CD4-positive, alpha-beta T cell treated with Interferon gamma for 1 hour (primary cell): ENCODE data around the gene DGKB.

ENCODE experiments used
- DNase-seq: peaks from one replicate; pipeline ENCODE4 v3.0.0-alpha.2; 2020

Gene DGKB

DNA sequence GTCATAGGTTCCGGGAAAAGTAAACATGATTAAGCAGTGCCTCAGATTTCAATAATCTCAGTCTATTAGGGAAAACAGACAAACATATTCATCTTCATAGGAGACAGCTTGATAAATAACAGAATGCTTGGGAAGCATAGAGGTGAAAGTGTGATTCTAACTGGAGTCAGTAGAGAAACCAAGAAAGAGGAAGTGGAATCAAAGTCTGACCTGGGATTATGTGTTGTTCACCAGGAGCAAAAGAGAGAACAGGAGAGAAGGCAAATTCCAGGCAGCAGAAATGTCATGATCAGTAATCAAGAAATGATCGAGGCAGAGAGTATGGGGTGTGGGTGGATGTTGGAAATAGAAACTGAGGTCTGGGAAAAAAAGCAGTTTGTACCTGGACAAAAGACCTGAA is 43.7 kb downstream of the DGKB start:
- DNase-seq, result no peak

DNA sequence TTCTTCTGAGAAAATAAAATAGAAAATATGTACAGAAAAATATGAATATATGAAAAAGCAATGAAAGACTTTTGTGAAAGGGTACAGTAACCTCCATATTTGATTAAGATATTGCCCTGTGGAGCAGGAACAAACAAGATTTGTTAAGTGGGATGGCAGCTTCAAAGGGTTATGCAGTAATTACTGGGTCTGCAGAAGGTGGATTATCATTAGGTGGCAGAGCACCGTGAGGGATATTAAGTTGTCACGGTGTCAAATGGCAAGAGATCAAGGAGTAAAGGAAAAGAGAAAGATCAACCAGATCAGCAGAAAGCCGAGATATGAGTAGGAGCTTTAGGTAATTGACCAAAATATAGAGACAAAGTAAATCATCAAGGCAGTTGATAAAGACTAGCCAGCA is 44.1 kb downstream of the DGKB start:
- no peak for DNase-seq

DNA sequence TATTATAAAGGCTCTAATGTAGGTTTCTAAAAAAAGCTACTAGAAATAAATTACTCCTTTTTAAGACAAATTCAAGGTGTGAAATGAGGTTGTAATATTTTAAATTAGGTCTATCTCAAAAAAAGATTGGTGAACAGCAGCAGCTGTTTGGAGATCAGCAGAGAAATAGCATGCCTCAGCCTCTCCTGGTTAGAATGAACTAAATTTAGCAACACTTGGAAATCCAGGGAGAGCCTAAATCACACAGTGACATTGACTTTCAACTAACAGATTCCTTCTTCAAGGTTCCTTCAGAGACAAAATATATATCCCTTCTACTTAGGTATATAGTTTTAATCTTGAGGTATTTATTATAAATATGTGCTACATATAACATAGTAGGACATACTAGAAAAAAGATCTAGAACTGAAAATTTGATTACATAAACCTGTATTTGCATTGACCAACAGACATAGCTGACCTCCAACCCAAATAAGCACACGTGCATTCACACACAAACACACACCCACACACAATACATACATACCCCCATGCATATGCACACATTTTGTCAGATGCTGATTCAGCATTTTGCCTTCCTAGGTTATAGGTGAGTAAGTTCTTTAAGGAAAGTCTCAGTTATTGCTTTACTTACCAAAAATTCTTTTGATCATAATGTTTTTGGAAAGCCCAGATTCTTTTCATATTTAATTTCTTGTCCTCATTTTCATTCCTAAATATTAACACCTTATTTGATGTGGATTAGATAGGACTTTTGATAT is 47.3 kb downstream of the DGKB start:
- DNase-seq, result no peak

DNA sequence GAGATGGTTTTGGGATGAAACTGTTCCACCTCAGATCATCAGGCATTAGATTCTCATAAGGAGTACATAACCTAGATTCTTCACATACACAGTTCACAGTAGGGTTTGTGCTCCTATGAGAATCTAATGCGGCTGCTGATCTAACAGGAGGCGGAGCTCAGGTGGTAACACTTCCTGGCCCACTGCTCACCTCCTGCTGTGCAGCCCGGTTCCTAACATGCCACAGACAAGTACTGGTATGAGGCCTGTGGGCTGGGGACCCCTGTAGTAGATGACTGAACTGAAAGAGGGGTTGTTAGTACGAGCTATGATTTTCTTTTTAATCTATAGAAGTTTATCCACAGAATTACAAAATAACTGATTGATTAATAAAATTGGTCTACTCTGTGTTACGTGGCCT is 48.1 kb downstream of the DGKB start:
- no peak for DNase-seq

DNA sequence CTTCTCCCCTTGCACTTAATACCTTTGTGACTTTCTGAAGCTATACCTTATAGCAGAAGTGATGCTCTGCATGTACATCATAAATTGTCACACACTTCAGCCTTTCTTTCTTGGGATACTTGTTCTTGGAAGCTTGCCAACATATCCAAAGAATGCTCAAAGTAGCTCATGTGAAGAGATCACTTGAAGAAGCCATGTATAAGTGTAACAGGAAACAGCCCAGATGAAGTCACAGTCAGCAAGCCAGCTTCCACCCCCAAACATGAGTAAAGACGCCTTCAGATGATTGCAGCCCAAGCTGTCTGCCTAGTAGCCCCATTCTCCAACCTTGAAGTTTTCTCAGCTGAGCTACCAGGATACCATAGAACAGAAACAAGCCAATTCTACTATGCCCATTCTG is 50.9 kb downstream of the DGKB start:
- no peak for DNase-seq

DNA sequence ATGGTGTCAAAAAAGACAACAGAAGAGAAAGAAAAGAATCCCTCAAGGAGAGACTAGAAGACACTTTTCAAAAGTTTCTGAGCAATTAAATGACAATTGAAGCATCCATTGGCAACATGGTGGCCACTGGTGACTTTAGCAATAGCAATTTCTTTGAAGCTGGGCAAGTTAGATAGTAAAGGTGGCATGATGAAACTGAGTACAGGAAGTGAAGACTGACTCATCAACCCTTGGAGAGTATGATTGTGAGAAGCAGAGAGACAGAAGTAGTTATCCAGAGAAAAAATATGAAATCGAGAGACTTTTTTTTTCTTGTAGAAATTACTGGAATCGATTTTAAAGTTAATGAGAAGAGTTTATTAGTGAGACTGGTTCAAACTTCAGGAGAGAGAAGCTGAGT is 52.5 kb downstream of the DGKB start:
- DNase-seq, result no peak

DNA sequence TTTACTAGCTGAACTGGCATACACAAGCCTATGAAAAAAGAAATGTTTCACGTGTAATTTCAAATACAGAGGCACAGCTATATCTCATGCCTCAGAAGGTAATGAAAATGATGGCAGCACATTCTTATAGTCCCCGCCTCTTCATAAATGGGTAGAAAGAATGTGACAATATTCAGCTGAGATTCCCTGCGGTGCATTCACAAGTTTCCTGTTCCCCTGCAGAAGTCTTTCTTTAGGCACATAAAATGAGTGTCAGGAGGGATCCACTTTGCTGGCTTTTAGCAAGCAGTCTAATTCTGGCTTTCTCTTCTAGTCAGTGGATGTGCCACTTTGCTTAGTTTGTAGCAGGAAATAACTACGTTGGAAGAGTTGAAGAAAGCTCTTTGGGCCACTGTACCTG is 56.1 kb downstream of the DGKB start:
- no peak for DNase-seq

DNA sequence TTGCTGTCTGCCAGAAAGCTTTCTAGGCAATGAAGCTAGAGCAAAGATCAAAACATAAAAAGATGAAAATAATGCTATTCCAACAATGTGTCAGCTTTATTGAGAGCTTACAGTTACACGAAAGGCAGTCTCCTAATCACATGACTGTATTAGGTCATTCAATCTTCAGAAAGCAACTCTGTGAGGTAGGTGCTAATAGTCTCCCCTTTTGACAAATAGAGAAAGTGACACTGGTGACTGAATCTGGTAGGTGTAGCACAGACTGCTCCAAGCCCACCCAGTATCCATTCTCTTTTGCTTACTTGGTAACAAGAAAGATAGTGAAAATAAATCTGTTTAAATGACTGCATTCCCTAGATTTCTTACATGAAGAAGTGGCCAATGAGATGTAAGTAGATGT is 58.8 kb downstream of the DGKB start:
- DNase-seq, result no peak

DNA sequence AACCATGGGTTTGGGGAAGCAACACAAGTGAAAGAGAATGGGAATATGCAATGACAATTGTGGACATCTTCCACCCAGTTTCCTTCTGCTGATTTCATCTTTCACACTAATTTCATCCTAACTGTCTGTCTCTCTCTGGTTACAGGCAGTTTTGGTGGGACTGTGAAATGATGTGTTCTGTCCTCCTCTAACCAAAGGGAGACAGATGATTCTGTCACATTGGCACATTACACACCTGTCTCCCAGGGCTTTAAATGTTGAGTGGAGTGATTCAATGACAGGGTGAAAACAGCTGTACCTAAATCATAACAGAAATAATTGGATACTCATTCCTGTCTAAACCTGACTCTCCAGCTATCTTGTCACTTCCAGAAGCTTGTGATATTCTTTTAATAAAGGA is 60.0 kb downstream of the DGKB start:
- DNase-seq, result no peak

DNA sequence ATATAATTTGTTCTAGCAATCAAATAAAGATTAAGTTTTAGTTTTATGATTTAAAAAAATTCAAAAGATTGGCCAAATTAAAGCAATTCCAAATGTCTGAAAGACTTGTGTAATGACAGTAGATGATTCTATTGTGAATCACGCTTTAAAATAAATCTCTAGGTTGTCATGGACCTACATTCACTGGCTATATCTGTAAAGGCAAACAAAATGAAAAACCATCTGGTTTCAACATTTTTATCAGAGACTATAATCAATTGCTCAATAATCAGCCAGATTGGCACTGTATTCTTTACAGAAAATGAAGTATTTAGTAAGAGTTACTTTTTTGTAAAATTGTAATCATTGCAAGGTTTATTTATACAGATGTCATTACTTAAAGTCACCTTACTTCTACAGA is 60.7 kb downstream of the DGKB start:
- no peak for DNase-seq

DNA sequence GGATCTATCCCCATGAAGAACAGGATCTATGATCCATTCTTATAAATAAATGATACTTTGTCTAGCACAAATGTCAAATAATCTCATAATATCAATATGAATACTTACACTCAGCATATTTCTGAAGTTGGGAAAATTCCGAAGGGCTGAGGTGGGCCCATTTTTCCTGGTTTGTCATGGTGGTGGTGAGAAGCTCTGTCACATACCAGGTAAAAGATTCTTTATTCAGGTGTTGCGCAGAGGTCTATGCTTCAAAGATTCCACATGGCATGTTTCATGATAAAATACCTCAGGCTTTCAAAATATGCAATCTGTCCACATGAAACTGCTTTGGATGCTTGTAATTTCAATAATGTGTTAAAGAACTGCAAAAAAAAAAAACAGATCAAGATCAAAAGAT is 61.5 kb downstream of the DGKB start:
- no peak for DNase-seq

DNA sequence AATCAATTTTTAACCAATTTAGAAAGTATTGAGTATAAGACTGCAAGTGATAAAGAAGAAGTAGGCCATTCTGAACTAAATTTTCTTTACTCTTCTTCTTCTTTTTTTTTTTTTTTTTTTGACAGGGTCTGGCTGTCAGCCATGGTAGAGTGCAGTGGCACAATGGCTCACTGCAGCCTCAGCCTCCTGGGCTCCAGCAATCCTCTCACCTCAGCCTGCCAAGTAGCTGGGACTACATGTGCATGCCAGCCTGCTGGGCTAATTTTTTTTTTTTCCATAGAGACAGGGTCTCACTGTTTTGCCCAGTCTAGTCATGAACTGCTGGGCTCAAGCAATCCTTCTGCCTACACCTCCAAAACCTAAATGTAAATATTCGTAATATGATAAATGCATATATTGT is 63.2 kb downstream of the DGKB start:
- no peak for DNase-seq

DNA sequence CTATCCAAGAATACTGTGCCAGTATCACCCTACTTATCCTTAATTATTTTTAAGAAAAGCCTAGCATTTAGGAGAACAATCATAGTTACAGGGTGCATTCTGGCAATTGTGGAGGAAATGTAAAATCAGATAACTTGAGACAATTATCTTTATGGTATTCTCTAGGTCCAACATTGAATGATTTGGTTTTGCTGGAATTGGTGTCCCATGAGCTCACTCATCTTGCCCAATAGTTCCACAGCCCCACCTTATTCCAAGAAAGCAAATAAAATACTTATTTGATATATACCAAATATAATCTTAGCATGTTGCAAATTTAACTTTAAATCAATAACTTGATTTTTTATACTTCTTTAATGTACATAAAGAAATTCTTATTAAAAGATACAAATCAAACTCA is 65.3 kb downstream of the DGKB start:
- no peak for DNase-seq

DNA sequence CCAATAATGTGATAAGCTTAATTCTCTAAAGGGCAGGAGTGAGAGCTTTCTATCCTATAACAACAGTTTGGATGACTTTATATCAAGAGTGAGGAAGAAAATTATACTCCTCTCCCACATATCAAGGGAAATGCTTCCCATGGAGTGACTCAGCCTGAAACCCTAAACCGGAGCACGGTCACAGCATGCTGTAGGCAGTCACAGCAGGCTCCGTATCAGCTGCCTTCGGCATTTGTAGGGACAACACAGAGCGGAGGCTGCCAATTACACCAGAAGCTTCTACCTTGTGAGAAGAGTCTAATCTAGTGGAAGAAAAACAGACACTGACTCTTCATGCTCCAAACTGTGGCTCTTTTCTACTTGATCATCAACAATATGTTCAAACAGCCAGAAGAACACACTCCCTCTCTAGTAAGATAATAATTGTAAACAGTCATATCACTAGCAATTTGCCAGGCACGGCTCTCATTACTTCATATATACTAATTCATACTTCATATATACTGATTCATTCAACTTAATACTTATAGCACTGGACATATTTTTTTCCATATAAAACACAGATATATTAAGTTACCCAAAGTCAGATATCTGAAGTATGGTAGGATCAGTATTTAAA is 65.9 kb downstream of the DGKB start:
- DNase-seq, result no peak

DNA sequence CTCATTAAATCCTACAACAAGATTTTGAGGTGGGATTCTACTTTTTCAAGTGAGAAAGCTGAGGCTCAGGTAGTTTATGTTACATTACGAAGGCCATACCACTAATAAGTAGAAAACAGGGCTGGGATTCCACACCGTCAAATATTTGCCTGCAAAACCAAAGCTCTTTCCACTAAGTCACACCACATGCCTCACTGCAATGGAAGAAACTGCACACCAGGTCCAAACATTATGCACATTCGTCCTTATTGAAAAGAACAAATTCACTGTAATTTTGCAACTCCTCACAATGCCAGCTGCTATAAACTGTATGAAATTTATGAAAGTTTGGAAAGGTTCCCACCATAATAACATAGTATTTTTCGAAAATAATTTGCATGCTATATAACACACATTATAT is 66.5 kb downstream of the DGKB start:
- no peak for DNase-seq

DNA sequence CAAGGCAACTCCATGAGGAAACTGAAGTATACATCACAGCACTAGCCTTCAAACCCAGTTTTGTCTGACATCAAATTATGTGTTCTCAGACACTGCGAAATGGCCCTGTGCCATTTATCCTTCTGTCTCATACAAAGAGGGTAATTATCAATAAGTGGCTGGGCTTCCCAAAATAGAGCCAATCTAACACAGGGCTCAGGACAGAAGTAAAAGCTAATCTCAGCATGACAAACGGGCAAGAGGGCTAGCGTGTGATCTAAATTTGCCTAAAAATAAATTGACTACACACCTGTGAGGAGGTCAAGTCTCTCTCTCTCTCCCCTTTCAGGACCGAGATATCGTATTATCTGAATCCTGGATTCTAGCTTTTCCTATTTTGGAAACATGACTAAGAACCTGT is 67.2 kb downstream of the DGKB start:
- DNase-seq, result no peak

DNA sequence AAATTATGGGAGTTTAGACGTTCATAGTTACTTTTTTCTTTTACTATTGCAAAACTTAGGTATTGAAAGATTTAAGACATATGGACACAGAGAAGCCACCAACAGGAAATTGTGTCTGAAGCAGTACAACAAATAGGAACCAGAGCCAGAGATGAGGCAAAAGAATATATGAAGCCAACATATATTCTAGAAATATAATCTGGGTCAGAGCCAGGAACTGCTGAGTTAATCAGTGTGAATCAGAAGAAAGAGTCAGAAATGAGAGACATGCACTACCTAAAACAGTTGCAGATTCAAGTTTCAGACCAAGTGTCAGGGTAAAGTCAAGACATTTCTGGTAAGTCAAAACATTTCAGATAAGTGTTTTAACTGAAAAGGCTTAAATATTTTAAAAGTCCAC is 67.7 kb downstream of the DGKB start:
- no peak for DNase-seq

DNA sequence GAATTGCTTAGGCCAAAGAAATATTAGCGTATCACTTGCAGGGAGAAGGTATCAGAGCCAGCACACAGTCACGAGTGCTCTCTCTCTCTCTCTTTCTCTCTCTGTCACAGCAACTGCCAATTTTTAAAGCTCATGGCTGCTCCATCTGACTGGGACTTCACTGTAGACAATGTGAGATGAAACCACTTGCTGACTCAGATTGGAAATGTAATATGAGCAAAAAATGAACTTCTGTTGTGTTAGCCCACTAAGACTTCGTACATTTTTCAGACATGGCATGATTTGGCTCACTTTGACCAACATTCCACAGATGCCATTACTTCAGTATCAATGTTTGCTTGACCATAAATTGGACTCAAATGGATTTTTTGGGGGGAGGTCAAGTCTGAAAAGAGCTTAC is 68.1 kb downstream of the DGKB start:
- no peak for DNase-seq

DNA sequence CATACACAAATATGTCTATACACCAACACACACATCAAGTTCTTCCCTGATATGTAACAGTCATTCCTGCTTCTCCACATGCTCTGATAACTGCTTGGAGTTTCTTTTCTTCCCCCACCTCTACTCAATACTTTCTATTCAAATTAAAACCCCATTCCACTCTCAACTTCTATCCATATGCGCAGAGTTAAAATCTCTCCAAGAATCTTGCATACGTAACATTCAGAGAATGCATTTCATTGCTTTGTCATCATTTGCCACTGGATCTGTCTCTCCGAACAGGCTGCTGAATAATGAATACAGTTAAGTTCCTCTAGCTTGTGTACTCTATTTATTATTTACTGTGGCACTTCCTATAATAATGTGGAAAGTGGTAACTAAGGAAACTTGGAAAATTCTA is 68.8 kb downstream of the DGKB start:
- no peak for DNase-seq

DNA sequence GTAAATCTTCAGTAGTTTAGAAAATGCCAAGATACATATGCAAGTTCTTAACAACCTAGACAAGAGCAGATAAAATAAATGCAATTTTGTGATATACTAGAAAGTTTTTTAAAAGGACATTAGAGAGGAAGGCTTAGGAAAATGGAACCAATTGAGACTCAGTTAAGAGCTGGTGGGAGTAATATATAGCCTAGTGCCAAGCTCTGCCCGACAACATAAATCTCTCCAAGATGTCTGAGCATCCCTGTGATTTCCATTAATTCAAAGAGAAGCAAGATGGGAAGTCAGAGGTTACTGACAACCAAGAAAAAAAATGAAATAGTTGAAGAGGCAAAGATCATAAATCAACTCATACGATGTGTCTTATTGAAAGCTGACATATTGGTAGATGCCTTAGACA is 74.5 kb downstream of the DGKB start:
- no peak for DNase-seq

DNA sequence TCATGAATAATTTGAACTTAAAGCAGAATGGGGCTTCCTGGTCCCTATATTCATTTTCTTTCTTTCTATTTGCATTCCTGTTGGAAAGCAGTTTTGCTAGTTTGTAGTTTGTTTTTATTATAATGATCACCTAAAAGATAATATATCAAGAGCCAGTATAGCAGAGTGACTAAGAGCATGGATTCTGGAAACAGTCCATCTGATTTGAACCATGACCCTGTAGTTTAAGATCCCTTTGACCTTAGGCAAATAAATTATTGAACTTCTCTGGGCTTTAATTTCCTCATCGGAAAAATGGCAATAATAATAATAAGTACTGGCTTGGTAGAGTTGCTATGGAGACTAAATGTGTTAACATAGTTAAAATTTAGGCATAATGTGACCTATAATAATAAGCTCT is 76.1 kb downstream of the DGKB start:
- DNase-seq, result no peak

DNA sequence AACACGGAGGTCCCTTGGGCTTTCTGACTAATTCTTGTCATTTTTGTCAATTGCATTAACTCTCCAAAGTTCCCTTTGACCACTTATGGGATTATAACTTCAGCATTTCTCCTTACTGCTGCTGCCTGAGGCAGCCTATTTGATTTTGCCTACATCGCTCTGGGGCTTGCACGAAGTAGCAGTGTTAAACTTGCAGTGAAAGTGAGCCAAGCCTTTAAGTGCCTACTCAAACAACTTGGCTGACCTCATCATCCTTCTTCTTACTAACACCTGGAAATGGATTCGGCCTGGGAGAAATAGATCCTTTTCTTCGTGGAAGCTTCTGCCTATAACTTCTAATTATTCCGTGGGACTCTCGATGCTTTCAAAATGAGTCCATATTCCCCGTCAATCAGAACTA is 76.6 kb downstream of the DGKB start:
- DNase-seq, result no peak

DNA sequence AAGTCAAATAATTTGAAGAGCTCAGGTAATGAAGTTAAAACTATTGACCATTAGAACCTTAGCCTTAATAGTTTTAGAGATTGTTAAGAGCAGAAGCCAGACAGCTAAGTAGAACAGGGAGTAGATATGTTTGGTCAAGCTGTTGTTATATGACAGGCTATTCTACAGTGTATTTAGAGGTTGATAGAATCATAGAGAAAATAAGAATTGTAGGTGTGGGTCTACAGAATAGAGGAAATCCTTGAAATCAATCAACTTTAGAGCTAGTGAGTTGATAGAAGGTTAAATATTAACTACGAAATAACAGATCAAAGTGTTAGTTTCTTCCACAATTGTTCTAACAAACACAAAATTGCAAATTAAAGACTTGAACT is 80.1 kb downstream of the DGKB start:
- no peak for DNase-seq

DNA sequence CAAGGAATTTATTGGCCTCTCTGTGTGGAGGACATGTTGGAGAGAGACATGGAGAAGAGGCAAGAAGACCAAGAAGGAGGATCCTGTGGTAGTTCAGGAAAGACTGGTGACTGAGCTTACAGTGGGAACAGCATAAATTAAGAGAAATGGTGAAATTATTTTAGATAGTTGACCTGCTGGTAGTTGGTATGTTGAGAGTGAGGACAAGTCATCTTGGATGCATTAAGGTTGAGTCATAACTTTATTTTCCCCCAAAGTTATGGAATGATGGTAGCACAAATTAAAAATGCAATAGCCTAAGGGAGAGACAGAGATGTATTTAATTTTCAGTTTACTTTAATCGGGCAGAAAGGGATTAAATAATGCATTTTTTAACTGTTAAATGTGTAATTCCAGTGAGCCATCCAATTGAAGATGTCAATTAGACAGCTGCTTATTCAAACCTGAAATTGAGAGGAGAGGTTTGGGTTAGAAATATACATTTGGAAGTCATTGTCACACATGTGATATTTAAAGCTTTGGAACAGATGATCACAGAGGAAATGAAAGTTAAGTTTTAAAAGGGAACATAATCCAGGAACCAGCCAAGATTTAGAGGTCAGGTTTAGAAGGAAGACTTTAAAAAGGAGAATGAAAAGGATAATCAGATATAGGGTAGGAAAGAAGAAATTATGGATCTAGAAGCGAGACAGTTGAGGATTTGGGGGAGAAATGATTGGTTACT is 80.6 kb downstream of the DGKB start:
- no peak for DNase-seq

DNA sequence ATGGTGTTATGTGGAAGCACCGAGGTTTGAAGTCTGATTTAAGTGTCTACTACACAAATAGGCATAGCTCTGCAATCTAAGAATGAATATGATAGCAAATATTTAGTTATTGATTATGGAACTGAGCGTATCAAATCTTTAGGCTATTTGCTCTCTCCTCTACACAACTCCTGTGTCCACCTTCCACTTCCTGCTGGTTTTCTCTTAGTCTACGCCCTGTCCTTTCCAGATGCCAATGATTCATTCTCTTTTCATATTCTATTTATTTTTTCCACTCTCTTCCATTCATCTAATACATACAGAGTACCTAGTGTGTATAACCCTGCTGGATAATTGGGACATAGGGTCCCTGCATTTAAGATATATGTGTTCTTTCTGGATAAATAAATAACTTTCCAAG is 83.7 kb downstream of the DGKB start:
- DNase-seq, result no peak
